K562 (cell line): Measurements from ENCODE around the gene ARFGAP1.

Source experiments
- CBX8 ChIP-seq: fragments of 200-600 bp; sonication (generic); IDR thresholded peaks from 2 replicates; pipeline ENCODE4 v1.6.1; 2012; ENCODE audit warnings: borderline replicate concordance, mixed run types, low read depth, mild to moderate bottlenecking, moderate library complexity, mixed read lengths, low read length, control low read depth, inconsistent platforms; ENCODE audit not compliant: poor library complexity, severe bottlenecking; ENCODE audit errors: extremely low read depth
- E2F4 ChIP-seq: sonication (generic); formaldehyde crosslinking; IDR thresholded peaks from 2 replicates; pipeline ENCODE4 v1.8.0; 2022; ENCODE audit warnings: mild to moderate bottlenecking, low read depth, missing genetic modification reagents
- POLR2A ChIP-seq: fragments of 450-650 bp; conservative IDR thresholded peaks from 2 replicates; pipeline ENCODE4 v1.6.1; 2016
- TF ChIP-seq, protein P1 (sequence below), 2 experiments: fragments of 450-650 bp in 1 of 2; IDR thresholded peaks; 2 replicates each; pipeline ENCODE4 v1.6.1; 2011 to 2017; ENCODE audit warnings: low read depth in 2 of 2, antibody characterized with exemption in 1 of 2, borderline replicate concordance in 1 of 2, low read length in 1 of 2, mild to moderate bottlenecking in 1 of 2, mixed read lengths in 1 of 2; ENCODE audit not compliant: control insufficient read depth in 1 of 2

GRCh38 chr20:63253438-63254231 lies 19.0 kb upstream of the ARFGAP1 start:
- no peak for TF ChIP-seq POLR2A
- TF ChIP-seq E2F4 (CRISPR knock-in tag) = no peak
- TF ChIP-seq, protein P1, sequence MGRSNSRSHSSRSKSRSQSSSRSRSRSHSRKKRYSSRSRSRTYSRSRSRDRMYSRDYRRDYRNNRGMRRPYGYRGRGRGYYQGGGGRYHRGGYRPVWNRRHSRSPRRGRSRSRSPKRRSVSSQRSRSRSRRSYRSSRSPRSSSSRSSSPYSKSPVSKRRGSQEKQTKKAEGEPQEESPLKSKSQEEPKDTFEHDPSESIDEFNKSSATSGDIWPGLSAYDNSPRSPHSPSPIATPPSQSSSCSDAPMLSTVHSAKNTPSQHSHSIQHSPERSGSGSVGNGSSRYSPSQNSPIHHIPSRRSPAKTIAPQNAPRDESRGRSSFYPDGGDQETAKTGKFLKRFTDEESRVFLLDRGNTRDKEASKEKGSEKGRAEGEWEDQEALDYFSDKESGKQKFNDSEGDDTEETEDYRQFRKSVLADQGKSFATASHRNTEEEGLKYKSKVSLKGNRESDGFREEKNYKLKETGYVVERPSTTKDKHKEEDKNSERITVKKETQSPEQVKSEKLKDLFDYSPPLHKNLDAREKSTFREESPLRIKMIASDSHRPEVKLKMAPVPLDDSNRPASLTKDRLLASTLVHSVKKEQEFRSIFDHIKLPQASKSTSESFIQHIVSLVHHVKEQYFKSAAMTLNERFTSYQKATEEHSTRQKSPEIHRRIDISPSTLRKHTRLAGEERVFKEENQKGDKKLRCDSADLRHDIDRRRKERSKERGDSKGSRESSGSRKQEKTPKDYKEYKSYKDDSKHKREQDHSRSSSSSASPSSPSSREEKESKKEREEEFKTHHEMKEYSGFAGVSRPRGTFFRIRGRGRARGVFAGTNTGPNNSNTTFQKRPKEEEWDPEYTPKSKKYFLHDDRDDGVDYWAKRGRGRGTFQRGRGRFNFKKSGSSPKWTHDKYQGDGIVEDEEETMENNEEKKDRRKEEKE (IDR thresholded peaks at IDR 0.05; ENCODE audit: borderline replicate concordance in 1 of 2, control insufficient read depth in 1 of 2, low read depth in 2 of 2, low read length in 1 of 2) = no peak
- TF ChIP-seq CBX8 = no peak
